Measurements from ENCODE around the gene COQ8B. TPM values are rescaled to one million over a fixed set of nuclear protein-coding genes. Genes with fewer than 3 reads are reported as not detected.
"Not testable (repeated sequence)": the region's sequence is repeated elsewhere in the genome, so short reads cannot be mapped to it uniquely, and the experiment has no call there.

The COQ8B gene
- total RNA-seq, 1 donor from 2014 or later, result 27.7 TPM

- Histone ChIP-seq H3K36me3 (no peaks in the 10 kb centered on the region), H3K27me3 (no peaks in the 10 kb centered on the region)
Observed at GRCh38 chr19:40736661-40737060, 20.0 kb upstream of the COQ8B start.

GRCh38 chr19:40735013-40735771, 18.5 kb upstream of the COQ8B start:
- H3K4me1 Mint-ChIP-seq, result no peaks in the 10 kb centered on the region
- DNase-seq (ENCODE audit: low spot score), result no peak
- Histone ChIP-seq H3K9me3 (ENCODE audit: low read depth) (no peaks in the 10 kb centered on the region), H3K4me3 (no peak overlapping the region), H3K4me1 (no peaks in the 10 kb centered on the region), H3K27ac (no peak overlapping the region), H3K79me2 (ENCODE audit: low read depth) (no peaks in the 10 kb centered on the region), H3F3A (ENCODE audit: low read depth) (peaks cover under 1% of the 10 kb centered on the region), H4K20me1 (ENCODE audit: low read depth) (no peaks in the 10 kb centered on the region), H2AFZ (replicated peaks) (no peak overlapping the region), H3K4me2 (no peak overlapping the region), H3K9ac (no peak overlapping the region), H3K27me3 (no peaks in the 10 kb centered on the region), H3K36me3 (no peaks in the 10 kb centered on the region)
- H3K9me3 Mint-ChIP-seq, result no peaks in the 10 kb centered on the region
- peaks cover 27% of the 10 kb centered on the region for H3K36me3 Mint-ChIP-seq
- no peak overlapping the region for H3K27ac Mint-ChIP-seq
- H3K4me3 Mint-ChIP-seq, result no peak overlapping the region
- peaks cover 2% of the 10 kb centered on the region for H3K27me3 Mint-ChIP-seq (ENCODE audit: insufficient read depth, low read depth)
- TF ChIP-seq EZH2phosphoT487 (IDR thresholded peaks at IDR 0.05) (no peak), EZH2 (IDR thresholded peaks at IDR 0.05) (no peak), CTCF (IDR thresholded peaks at IDR 0.05) (no peak)

More at GRCh38 chr19:40736661-40737060, 20.0 kb upstream of the COQ8B start:
- Histone ChIP-seq H3K27ac (no peak overlapping the region), H2AFZ (replicated peaks) (no peak overlapping the region), H3K9me3 (ENCODE audit: low read depth) (no peaks in the 10 kb centered on the region), H3F3A (ENCODE audit: low read depth) (peaks cover 4% of the 10 kb centered on the region), H3K9ac (no peak overlapping the region), H3K4me1 (no peaks in the 10 kb centered on the region), H3K79me2 (ENCODE audit: low read depth) (no peaks in the 10 kb centered on the region), H4K20me1 (ENCODE audit: low read depth) (no peaks in the 10 kb centered on the region), H3K4me3 (no peak overlapping the region), H3K4me2 (no peak overlapping the region)
- Mint-ChIP-seq H3K36me3 (peaks cover 18% of the 10 kb centered on the region), H3K27me3 (ENCODE audit: insufficient read depth, low read depth) (peaks cover 2% of the 10 kb centered on the region), H3K4me3 (no peak overlapping the region), H3K27ac (no peak overlapping the region), H3K9me3 (no peaks in the 10 kb centered on the region), H3K4me1 (no peaks in the 10 kb centered on the region)
- DNase-seq (ENCODE audit: low spot score), result no peak
- TF ChIP-seq CTCF (IDR thresholded peaks at IDR 0.05) (no peak), EZH2phosphoT487 (IDR thresholded peaks at IDR 0.05) (no peak), EZH2 (IDR thresholded peaks at IDR 0.05) (no peak)

- no peak for TF ChIP-seq EZH2phosphoT487 (IDR thresholded peaks at IDR 0.05)
- TF ChIP-seq EZH2 (IDR thresholded peaks at IDR 0.05), result no peak
- TF ChIP-seq CTCF (IDR thresholded peaks at IDR 0.05), result no peak
- Histone ChIP-seq H3K4me2 (no peak overlapping the region), H3F3A (ENCODE audit: low read depth) (no peaks in the 10 kb centered on the region), H3K27ac (no peak overlapping the region), H3K36me3 (no peaks in the 10 kb centered on the region), H3K4me3 (no peak overlapping the region), H4K20me1 (ENCODE audit: low read depth) (no peaks in the 10 kb centered on the region), H3K4me1 (no peaks in the 10 kb centered on the region), H3K79me2 (ENCODE audit: low read depth) (no peaks in the 10 kb centered on the region), H3K27me3 (no peaks in the 10 kb centered on the region), H3K9me3 (ENCODE audit: low read depth) (no peaks in the 10 kb centered on the region), H2AFZ (replicated peaks) (no peak overlapping the region), H3K9ac (no peak overlapping the region)
- Mint-ChIP-seq H3K27me3 (ENCODE audit: insufficient read depth, low read depth) (peaks cover 2% of the 10 kb centered on the region), H3K27ac (no peak overlapping the region), H3K4me3 (no peak overlapping the region), H3K36me3 (peaks cover 27% of the 10 kb centered on the region), H3K9me3 (no peaks in the 10 kb centered on the region), H3K4me1 (no peaks in the 10 kb centered on the region)
- DNase-seq (ENCODE audit: low spot score), result no peak
Observed at GRCh38 chr19:40733149-40733548, 16.5 kb upstream of the COQ8B start.

GRCh38 chr19:40732304-40732703, 15.6 kb upstream of the COQ8B start:
- H3K4me1 ChIP-seq; H3K9me3 Mint-ChIP-seq; H3K4me2 ChIP-seq; H3K27ac ChIP-seq; DNase-seq (ENCODE audit: low spot score); H4K20me1 ChIP-seq (ENCODE audit: low read depth); H3K27me3 Mint-ChIP-seq (ENCODE audit: insufficient read depth, low read depth); H3K4me3 Mint-ChIP-seq; H2AFZ ChIP-seq (replicated peaks); H3K36me3 ChIP-seq; H3K79me2 ChIP-seq (ENCODE audit: low read depth); H3K9me3 ChIP-seq (ENCODE audit: low read depth); H3K9ac ChIP-seq; H3K27me3 ChIP-seq; H3K4me1 Mint-ChIP-seq; H3K27ac Mint-ChIP-seq; H3F3A ChIP-seq (ENCODE audit: low read depth); H3K4me3 ChIP-seq: not testable (repeated sequence)
- peaks cover 27% of the 10 kb centered on the region for H3K36me3 Mint-ChIP-seq

GRCh38 chr19:40730065-40730464, 13.4 kb upstream of the COQ8B start:
- H3K27ac ChIP-seq; H3K27me3 ChIP-seq; H3K4me3 ChIP-seq; H3K4me1 ChIP-seq; H3K27me3 Mint-ChIP-seq (ENCODE audit: insufficient read depth, low read depth); H3K4me2 ChIP-seq; H3K9ac ChIP-seq; H3K9me3 ChIP-seq (ENCODE audit: low read depth); H3F3A ChIP-seq (ENCODE audit: low read depth); H4K20me1 ChIP-seq (ENCODE audit: low read depth); DNase-seq (ENCODE audit: low spot score); H3K27ac Mint-ChIP-seq; H2AFZ ChIP-seq (replicated peaks); H3K4me1 Mint-ChIP-seq; H3K79me2 ChIP-seq (ENCODE audit: low read depth); H3K4me3 Mint-ChIP-seq; H3K36me3 ChIP-seq; H3K9me3 Mint-ChIP-seq: not testable (repeated sequence)
- H3K36me3 Mint-ChIP-seq, result peaks cover 28% of the 10 kb centered on the region

All from neural progenitor cell (in vitro differentiated cells).